ENCODE measurements around the gene LCN2.

Gene LCN2

DNA sequence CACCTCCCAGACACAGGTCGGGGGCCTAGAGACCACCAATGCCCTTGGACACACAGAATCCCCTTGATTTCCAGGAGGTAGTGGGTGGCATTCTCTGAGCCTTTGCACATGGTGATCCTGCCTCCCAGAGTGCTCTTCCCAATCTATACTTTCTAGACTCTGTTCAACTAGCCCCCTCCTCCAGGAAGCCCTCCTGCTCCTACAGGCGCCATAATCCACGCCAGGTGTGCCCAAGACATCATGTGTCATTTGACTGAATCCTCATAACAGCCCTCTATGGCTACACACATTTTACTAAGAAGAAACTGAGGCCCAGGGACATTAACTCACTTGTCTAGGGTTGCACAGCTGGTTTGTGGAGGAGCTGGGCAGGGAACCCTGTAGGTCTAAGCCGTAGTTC lies 18.0 kb downstream of the LCN2 start:
- H3K4me3 ChIP-seq (ENCODE audit: low read depth, low read length) = no peak overlapping the region
- TF ChIP-seq, protein P1, sequence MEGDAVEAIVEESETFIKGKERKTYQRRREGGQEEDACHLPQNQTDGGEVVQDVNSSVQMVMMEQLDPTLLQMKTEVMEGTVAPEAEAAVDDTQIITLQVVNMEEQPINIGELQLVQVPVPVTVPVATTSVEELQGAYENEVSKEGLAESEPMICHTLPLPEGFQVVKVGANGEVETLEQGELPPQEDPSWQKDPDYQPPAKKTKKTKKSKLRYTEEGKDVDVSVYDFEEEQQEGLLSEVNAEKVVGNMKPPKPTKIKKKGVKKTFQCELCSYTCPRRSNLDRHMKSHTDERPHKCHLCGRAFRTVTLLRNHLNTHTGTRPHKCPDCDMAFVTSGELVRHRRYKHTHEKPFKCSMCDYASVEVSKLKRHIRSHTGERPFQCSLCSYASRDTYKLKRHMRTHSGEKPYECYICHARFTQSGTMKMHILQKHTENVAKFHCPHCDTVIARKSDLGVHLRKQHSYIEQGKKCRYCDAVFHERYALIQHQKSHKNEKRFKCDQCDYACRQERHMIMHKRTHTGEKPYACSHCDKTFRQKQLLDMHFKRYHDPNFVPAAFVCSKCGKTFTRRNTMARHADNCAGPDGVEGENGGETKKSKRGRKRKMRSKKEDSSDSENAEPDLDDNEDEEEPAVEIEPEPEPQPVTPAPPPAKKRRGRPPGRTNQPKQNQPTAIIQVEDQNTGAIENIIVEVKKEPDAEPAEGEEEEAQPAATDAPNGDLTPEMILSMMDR (IDR thresholded peaks at IDR 0.05; ENCODE audit: borderline replicate concordance, insufficient read depth, low read depth, low read length) = no peak

DNA sequence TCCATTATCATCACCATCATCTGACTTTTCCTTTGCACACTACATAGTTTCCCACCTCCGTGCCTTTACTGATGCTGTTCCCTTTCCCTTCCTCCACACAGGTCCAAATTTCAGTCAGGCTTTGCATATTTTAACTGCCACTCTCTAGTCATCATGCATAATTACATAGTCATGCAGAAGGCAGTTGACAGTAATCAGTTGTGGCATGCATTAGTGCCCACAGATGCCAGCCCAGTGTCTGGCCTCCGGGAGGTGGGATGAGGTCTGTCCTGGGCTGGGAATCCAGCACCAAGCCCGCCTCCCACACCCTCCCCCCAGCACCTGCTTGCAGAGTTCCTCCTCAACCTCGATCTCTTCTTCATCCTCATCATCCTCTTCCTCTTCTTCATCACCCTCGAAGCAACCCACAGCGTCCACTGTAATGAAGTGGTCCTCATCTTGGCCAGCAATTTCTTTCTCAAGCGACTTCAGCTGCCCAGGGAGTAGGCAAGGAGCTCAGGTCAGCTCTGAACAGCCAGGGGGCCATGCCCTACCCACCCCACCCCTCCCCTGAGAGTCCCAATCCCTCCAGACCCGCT lies 19.6 kb downstream of the LCN2 start:
- TF ChIP-seq, protein P1 (IDR thresholded peaks at IDR 0.05; ENCODE audit: borderline replicate concordance, insufficient read depth, low read depth, low read length) = no peak
- no peak overlapping the region for H3K4me3 ChIP-seq (ENCODE audit: low read depth, low read length)

DNA sequence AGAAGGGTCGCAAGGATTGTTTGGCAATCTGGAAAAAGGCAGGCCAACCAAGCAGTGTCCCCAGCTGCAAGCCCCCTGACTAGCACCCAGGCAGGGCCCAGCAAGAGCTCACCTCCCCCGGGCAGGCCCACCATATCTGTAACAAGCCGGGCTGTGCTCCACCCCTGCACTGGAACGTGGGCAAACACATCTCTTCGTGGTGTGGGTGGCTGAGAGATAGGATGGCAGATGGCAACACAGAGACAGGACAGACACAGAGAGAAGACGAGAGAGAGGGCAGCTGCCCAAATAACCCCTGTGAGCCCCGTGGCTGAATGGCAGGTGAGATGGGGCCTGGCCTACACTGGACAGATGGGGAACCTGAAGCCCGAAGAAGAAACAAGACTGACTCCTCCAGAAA lies 20.2 kb downstream of the LCN2 start:
- no peak overlapping the region for H3K4me3 ChIP-seq (ENCODE audit: low read depth, low read length)
- TF ChIP-seq, protein P1 (IDR thresholded peaks at IDR 0.05; ENCODE audit: borderline replicate concordance, insufficient read depth, low read depth, low read length) = no peak

DNA sequence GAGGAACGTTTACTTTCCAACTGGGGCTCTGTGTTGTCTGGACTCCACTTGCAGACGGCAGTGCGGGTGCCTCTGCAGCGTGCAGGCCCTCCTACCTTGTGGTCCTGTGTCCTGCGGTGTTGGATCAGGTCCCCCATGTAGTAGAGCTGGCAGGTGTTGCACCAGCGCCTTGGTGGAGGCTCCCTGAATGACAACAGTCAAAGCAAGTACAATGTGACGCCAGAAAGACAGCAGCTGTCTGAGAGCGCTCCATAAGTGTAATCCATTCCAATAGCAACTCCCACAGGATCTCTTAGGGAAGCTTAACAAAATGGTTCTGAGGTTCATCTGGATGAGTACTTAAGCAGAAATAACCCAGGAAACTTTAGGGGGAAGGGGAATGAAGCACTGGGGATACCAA lies 20.7 kb downstream of the LCN2 start:
- no peak overlapping the region for H3K4me3 ChIP-seq (ENCODE audit: low read depth, low read length)
- TF ChIP-seq, protein P1 (IDR thresholded peaks at IDR 0.05; ENCODE audit: borderline replicate concordance, insufficient read depth, low read depth, low read length) = no peak

DNA sequence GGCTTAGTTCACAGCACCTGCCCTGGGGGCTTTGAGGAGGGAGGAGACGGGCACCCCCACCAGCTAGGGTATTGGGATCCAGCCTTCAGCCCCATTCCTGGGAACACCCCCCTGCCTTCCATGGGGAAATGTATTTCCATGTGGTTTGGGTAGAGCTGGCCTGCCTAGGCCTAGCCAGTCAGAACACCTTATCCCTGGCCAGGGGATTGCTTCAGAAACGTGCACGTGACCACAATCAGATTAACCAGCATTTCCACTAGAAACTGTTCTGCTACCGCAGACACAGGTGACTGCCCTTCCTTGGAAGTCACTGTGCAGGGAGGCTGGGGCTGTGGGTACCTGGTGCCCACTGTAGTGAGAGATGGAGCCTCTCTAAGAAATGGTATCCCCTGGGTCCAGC lies 24.8 kb downstream of the LCN2 start:
- H3K4me3 ChIP-seq (ENCODE audit: low read depth, low read length) = no peak overlapping the region
- TF ChIP-seq, protein P1 (IDR thresholded peaks at IDR 0.05; ENCODE audit: borderline replicate concordance, insufficient read depth, low read depth, low read length) = no peak

DNA sequence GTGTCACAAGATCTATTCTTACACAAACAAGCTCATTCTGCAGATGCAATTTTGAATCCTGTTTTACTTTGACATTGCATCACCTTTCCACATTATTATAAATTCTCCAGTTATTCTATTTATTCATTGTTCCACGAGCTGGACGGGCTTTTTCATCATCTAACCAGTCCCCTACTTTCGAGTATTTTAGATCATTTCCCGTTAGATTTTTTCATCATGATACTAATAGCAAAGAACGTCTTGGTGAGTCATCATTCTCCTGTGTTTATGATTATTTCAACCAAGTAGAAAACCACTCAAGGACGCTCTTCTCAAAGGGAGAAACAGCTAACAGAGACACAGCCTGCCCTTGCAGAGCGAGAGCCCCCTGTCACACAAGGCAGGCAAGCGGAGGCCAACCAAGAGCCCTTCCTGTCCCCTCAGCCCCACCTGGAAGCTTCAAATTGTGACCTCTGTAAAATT lies 25.9 kb downstream of the LCN2 start:
- H3K4me3 ChIP-seq (ENCODE audit: low read depth, low read length) = no peak overlapping the region
- TF ChIP-seq, protein P1 (IDR thresholded peaks at IDR 0.05; ENCODE audit: borderline replicate concordance, insufficient read depth, low read depth, low read length) = no peak

DNA sequence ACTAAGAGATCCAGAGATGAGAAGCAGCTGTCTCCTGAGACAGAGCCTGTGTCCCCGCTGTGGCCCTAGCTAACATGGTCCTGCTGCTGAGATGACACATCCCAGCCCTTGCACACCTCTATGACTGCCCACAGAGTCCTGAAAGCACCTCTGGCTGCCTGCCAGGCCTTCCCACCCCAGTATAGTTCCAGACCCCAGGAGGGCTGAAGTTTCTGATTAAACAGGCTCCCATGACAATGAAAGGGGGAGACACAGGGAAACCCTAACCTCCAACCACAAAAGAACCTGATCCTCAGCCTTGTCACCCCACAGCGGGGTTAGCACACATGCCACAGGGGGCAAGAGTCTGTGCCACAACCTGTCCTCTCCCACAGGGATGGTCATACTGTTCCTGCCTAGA lies 26.5 kb downstream of the LCN2 start:
- H3K4me3 ChIP-seq (ENCODE audit: low read depth, low read length) = no peak overlapping the region
- TF ChIP-seq, protein P1 (IDR thresholded peaks at IDR 0.05; ENCODE audit: borderline replicate concordance, insufficient read depth, low read depth, low read length) = no peak
